K562 (cell line): ENCODE data around the gene FTSJ3. TPM values are rescaled to one million over a fixed set of nuclear protein-coding genes. Genes with fewer than 3 reads are reported as not detected.

Source experiments
- BDP1 ChIP-seq: IDR thresholded peaks from 3 replicates; pipeline ENCODE4 v1.6.1; 2011; ENCODE audit not compliant: insufficient read length, insufficient read depth
- CBX2 ChIP-seq: fragments of 200-600 bp; sonication (generic); IDR thresholded peaks from one replicate; pipeline ENCODE4 v1.6.1; 2012; ENCODE audit warnings: mild to moderate bottlenecking, low read length, inconsistent platforms; ENCODE audit not compliant: insufficient read depth, poor library complexity, severe bottlenecking
- CREB3 ChIP-seq: fragments of 450-650 bp; conservative IDR thresholded peaks from 2 replicates; pipeline ENCODE4 v1.6.1; 2016; ENCODE audit warnings: missing genetic modification characterization, low read depth, mild to moderate bottlenecking, missing compliant biosample characterization, moderate library complexity
- FOXA1 ChIP-seq: fragments of 450-650 bp; IDR thresholded peaks from 2 replicates; pipeline ENCODE4 v1.6.1; 2016; ENCODE audit warnings: mild to moderate bottlenecking, borderline replicate concordance
- FOXP1 ChIP-seq: sonication (generic); formaldehyde crosslinking; IDR thresholded peaks from 2 replicates; pipeline ENCODE4 v1.8.0; 2022; ENCODE audit warnings: mild to moderate bottlenecking, missing genetic modification reagents
- GMEB1 ChIP-seq: fragments of 250-450 bp; sonication (Bioruptor Pico); IDR thresholded peaks from 2 replicates; pipeline ENCODE4 v1.4.0; 2020; ENCODE audit warnings: mild to moderate bottlenecking
- HDAC8 ChIP-seq: fragments of 450-650 bp; IDR thresholded peaks from 2 replicates; pipeline ENCODE4 v1.6.1; 2016; ENCODE audit warnings: mild to moderate bottlenecking, missing genetic modification characterization, moderate library complexity, missing compliant biosample characterization
- NCOA1 ChIP-seq: fragments of 450-650 bp; IDR thresholded peaks from 2 replicates; pipeline ENCODE4 v1.6.1; 2016; ENCODE audit warnings: low read depth
- NCOR1 ChIP-seq: fragments of 450-650 bp; IDR thresholded peaks from 2 replicates; pipeline ENCODE4 v1.6.1; 2016; ENCODE audit warnings: mild to moderate bottlenecking, moderate library complexity
- NR0B1 ChIP-seq: fragments of 450-650 bp; IDR thresholded peaks from one replicate; pipeline ENCODE4 v1.6.1; 2018; ENCODE audit warnings: mild to moderate bottlenecking, moderate library complexity; ENCODE audit not compliant: partially characterized antibody
- PML ChIP-seq: IDR thresholded peaks from 2 replicates; pipeline ENCODE4 v1.6.1; 2012; ENCODE audit warnings: low read length, inconsistent platforms
- PYGO2 ChIP-seq: fragments of 450-650 bp; IDR thresholded peaks from 2 replicates; pipeline ENCODE4 v1.6.1; 2016; ENCODE audit warnings: mild to moderate bottlenecking, missing genetic modification characterization, moderate library complexity, missing compliant biosample characterization
- SPI1 ChIP-seq: IDR thresholded peaks from 2 replicates; pipeline ENCODE4 v1.6.1; 2011; ENCODE audit warnings: low read depth, low read length, control low read depth, borderline replicate concordance
- TAL1 ChIP-seq: fragments of 450-650 bp; IDR thresholded peaks from 2 replicates; pipeline ENCODE4 v1.6.1; 2016; ENCODE audit warnings: mild to moderate bottlenecking
- ZFP36 ChIP-seq: fragments of 150-350 bp; IDR thresholded peaks from 2 replicates; pipeline ENCODE4 v1.6.1; 2018; ENCODE audit warnings: low read length, low read depth; ENCODE audit not compliant: partially characterized antibody
- ZNF75A ChIP-seq: fragments of 450-650 bp; formaldehyde crosslinking; IDR thresholded peaks from 2 replicates; pipeline ENCODE4 v1.4.0; 2020; ENCODE audit warnings: mild to moderate bottlenecking
- polyA plus RNA-seq, 8 experiments: library from polyadenylated mRNA; depleted of rRNA in 4 of 8; stranded (reverse) in 5 of 8; unstranded in 3 of 8; fragments of >200 nt; fragmentation: Nextera tagmentation in 2 of 8; fragmentation: Illumina TruSeq in 1 of 8; extraction: Ambion mirVana in 2 of 8; extraction: Trizol in 1 of 8; gene quantifications; 2 replicates each; pipeline versions ENCODE4 v1.2.1 to v1.2.3, GENCODE V29; 2011 to 2014; ENCODE audit warnings: inconsistent platforms in 1 of 8, missing spikeins in 1 of 8
- total RNA-seq, 7 experiments: library from RNA; depleted of rRNA in 6 of 7; stranded (reverse); fragments of >200 nt in 6 of 7; fragmentation: Illumina TruSeq in 2 of 7; extraction: Trizol in 2 of 7; gene quantifications; 2 replicates each; pipeline versions ENCODE4 v1.2.1 to v1.2.3, GENCODE V29; 2011 to 2021; ENCODE audit warnings: low replicate concordance in 1 of 7
- TF ChIP-seq, protein P1 (sequence below): fragments of 250-450 bp; sonication (Bioruptor Pico); IDR thresholded peaks from 2 replicates; pipeline ENCODE4 v1.5.0; 2021

Gene FTSJ3
- total and polyA plus RNA-seq, 9 of the 15 experiments (the other 6 are each of a cell fraction or from before 2014, with no cell fraction given) = 18.0 to 65.6 (median 52.4) TPM

- TF ChIP-seq ZNF75A (CRISPR knock-in tag) = peak; percentile 67; the same call in 1 of the 2 replicates
- TF ChIP-seq NR0B1 = no peak
- TF ChIP-seq CREB3 = peak; percentile 91
- 0 out of 2 replicates have a peak, but pooled peaks have one; percentile 13 for TF ChIP-seq NCOR1
- peak; percentile 44 for TF ChIP-seq GMEB1
- TF ChIP-seq FOXA1 = no peak
- peak; percentile 94 for TF ChIP-seq FOXP1 (CRISPR knock-in tag)
- TF ChIP-seq PYGO2 (tag) = no peak
- no peak; the same call in 1 of the 2 replicates for TF ChIP-seq TAL1
- peak; percentile 90 for TF ChIP-seq HDAC8
- TF ChIP-seq, protein P1, sequence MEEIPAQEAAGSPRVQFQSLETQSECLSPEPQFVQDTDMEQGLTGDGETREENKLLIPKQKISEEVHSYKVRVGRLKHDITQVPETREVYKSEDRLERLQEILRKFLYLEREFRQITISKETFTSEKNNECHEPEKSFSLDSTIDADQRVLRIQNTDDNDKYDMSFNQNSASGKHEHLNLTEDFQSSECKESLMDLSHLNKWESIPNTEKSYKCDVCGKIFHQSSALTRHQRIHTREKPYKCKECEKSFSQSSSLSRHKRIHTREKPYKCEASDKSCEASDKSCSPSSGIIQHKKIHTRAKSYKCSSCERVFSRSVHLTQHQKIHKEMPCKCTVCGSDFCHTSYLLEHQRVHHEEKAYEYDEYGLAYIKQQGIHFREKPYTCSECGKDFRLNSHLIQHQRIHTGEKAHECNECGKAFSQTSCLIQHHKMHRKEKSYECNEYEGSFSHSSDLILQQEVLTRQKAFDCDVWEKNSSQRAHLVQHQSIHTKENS (CRISPR knock-in tag) = no peak
- 0 out of 2 replicates have a peak, but pooled peaks have one; percentile 51 for TF ChIP-seq NCOA1
- no peak for TF ChIP-seq SPI1
- no peak for TF ChIP-seq ZFP36
- no peak for TF ChIP-seq CBX2
- TF ChIP-seq PML = peak; percentile 41; the same call in 1 of the 2 replicates
- no peak for TF ChIP-seq BDP1
Measured at GRCh38 chr17:63848834-63849689, 21.6 kb upstream of the FTSJ3 start (continued).
